Ramos (cell line): ENCODE data around the gene FAM170B.

ENCODE experiments used
- in situ Hi-C: fragments of 300-500 bp; cut with MboI; formaldehyde crosslinking; loops from one replicate; pipeline ENCODE4 v1.14.3; 2022; ENCODE audit warnings: low sequenced_read_pairs; ENCODE audit not compliant: unreplicated experiment

FAM170B gene

DNA sequence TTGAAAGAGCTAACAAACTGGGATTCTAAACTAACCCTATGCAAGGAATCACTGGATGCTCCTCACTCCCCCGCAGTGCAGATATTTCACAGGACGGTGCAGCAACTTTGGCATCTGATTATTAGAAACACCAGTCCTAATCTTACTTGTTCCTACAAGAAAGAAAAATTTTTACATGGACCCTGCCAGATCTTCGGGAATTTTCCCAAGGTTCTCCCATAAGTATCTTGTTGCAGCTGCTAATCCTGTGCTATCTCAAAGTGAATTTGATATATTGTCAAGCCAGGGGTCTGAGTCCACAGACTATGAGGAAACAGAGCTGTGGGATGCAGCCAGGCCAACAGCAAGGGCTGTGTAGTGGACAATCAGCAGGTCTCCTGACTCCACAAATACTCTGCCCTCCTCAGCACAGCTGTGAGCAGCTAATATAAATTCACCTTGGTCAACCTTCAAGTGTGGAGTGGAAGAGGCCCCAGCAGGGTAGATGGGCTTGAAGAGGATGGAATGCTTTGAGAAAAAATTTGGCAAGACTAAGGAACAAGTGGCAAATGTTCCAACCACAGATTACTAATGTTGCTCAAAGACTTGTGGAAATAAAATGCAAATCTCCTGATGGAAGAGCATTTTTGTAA is 44.1 kb downstream of the FAM170B start:
- in situ Hi-C loops = no loop called here

DNA sequence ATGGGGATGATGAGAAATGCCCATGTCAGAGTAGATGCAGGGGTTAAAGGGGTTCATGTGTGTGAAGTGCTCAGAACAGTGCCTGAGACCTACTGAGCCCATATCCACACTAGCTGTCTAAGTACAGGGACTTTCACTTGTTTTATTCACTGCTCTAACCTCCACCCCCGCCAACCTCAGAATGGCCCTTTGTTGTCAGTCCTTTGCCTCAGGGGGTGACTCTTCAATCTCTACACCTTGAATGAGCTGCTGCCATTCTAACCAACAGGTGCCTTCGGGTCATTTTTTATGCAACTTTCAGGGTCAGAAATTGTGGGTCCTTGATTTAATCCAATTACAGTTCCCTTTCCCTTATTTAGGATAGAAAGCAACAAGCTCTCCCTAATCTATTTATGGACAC is 44.7 kb downstream of the FAM170B start:
- in situ Hi-C loops = no loop called here

DNA sequence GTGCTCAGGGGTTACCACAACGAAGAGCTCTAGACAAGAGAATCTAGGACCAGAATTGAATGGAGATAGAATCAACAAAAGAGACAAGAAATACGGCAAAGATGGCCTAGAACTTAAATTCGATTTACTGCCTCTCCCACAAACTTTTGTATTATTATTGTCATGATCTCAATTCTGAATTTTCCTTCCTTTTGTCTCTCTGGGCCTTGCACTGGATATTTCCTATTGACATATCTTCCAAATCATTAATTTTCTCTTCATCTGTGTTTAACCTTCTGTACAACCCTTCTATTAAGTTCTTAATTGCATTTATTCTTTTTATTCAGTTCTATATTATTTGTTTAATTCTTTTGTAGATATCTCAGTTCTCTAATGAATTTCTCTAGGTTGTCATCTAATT is 46.9 kb downstream of the FAM170B start:
- in situ Hi-C loops = no loop called here

DNA sequence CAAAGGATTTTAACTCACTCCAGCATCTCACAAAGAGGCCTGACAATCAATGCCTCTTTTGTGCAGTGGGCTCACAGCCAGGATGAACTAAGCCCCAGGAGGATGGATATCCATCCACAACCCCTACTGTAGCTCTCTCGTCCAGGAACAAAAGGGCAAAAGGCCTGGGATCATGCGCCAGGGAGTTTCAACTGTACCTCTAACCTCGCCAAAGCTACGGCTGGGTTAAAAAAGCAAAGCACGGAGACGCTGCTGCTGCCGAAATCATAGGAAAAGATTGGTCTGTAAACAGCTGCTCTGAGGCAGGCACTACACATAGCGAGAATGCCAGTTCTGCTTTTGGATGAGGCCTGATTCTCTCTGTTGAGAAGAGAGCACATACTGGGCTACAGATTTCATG is 50.6 kb downstream of the FAM170B start:
- in situ Hi-C loops = no loop called here

DNA sequence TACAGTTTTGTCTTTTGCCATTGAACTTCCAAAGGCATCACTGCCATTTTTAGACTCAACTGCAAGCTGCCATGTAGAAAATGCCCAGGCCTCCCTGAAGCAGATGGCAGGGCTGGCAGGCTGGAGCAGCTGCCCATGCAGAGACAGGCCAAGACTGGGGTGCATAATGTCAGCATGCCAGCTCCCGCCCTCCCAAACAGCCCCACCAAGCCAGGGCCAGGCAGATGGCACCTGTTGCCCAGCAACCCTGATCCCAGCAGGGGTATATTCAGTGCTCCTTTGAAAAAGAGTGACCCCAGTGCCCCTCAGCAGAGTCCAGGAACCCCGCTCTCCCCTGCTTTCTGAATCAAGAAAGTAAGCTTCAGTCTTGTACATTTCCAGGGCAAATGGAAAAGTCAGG is 51.1 kb downstream of the FAM170B start:
- in situ Hi-C loops = no loop called here

DNA sequence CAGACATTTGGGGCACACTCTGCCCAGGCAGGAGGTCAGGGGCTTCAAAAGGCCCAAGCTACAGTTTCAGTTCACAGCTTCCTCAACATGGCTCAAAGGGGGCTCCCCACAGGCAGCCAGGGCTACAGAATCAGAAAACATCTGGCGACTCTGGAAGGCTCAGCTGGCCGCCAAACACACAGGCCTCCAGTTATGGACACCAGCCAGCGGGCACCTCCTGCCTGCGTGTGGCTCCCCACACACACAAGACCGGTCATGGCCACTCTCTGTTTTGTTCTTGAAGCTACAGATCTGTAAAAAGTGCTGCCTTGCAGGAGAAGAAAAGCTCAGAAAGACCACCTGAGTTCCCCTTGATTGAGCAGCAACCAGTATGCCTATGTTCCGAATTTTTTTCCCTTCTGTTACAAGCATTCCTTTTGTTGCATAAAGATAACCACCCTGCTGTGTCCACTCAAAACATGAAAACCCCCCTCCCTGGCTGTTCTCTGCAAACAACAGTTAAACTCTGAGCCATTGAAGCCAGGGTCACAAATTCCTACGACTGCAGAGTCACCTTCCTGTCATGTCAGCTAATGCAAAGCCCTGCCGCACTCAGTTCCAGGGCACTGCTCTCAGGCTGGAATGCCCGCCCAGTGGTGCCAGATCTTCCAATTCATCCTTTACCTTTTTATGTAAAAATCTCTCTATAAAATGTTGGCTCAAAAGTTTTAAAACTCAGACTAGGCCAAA is 52.1 kb downstream of the FAM170B start:
- in situ Hi-C loops = no loop called here
